ENCODE measurements around the gene NKX3-2. TPM values are rescaled to one million over a fixed set of nuclear protein-coding genes. Genes with fewer than 3 reads are reported as not detected.

Gene NKX3-2
- total and polyA plus RNA-seq, 2 of the 4 experiments (the other 2 are of a cell fraction), result 0.05 TPM; not detected in 1

DNA sequence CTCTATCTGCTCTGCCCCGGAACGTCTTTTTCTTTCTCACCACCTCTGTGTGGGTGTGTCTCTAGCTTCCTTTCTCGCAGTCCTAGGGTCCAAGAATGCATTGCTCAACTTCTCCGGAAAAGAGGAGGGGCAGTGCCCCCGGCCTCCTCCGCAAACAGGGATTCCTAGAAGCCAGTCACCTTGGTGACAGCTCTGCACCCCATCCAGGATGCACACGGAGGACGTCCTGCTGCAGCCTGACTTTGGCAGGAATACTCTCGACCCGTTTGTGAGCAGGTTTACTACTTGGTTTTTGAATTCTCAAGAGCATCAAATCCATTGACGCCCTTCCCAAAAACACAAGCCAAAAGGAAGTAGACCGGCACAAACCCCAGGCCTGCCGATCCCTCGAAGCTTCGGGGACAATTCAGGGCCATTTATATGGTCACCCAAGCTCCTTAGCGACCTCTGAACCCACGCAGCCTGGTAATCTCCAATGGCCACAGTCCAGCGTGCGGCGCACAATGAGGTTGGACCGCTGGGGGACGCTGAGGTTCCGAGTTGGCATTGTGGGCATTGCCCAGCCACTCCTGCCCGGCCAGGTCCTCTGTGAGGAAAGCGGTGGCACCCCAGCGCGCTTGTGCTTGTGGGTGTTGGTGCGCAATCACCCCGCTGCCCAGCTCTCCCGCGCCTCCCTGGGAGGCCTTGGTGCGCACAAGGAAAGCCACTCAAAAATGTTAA, 9.8 kb downstream of the NKX3-2 start:
- intact Hi-C loops (cut with micrococcal nuclease), result no loop called here
- Histone ChIP-seq H2AK5ac (ENCODE audit: low read depth, low read length) (no peak overlapping the region), H2BK20ac (ENCODE audit: low read depth, low read length) (no peak overlapping the region), H2AK9ac (replicated peaks; ENCODE audit: low read depth, low read length, poor library complexity) (no peak overlapping the region), H2BK15ac (ENCODE audit: low read depth, low read length) (no peak overlapping the region), H2AFZ (replicated peaks; ENCODE audit: low read length, poor library complexity) (no peak overlapping the region), H4K5ac (ENCODE audit: low read depth, low read length) (no peak overlapping the region), H3K9me3 (ENCODE audit: control insufficient read depth, insufficient read depth, low read length) (peaks cover 13% of the 10 kb centered on the region), H3K4ac (ENCODE audit: low read depth, low read length) (no peak overlapping the region), H3K4me3 (ENCODE audit: insufficient read depth, low read depth, low read length) (no peak overlapping the region), H4K20me1 (ENCODE audit: insufficient read depth, low read length) (no peaks in the 10 kb centered on the region; the same call in 1 of the 2 replicates), H3K4me1 (ENCODE audit: control insufficient read depth, insufficient read depth, low read length) (no peaks in the 10 kb centered on the region), H2BK120ac (ENCODE audit: low read depth, low read length) (no peak overlapping the region), H3K79me1 (ENCODE audit: low read depth in 1 of 2, low read length in 2 of 2) (no peaks in the 10 kb centered on the region), H3K18ac (ENCODE audit: low read depth, low read length) (no peak overlapping the region), H3K56ac (ENCODE audit: extremely low read depth, insufficient read depth, low read length) (no peak overlapping the region), H3K27ac (ENCODE audit: insufficient read depth, low read length) (no peak overlapping the region), H3K4me2 (ENCODE audit: low read depth, low read length) (no peak overlapping the region), H3K23ac (ENCODE audit: low read depth, low read length) (no peak overlapping the region; the same call in 1 of the 2 replicates), H3K36me3 (ENCODE audit: control insufficient read depth, insufficient read depth, low read length) (no peaks in the 10 kb centered on the region), H4K8ac (ENCODE audit: low read depth in 2 of 2, low read length in 2 of 2) (no peak overlapping the region), H3K14ac (replicated peaks; ENCODE audit: low read depth, low read length) (no peak overlapping the region), H4K91ac (ENCODE audit: insufficient read depth, low read depth, low read length) (no peak overlapping the region), H3K9me1 (ENCODE audit: insufficient read depth, low read length) (no peaks in the 10 kb centered on the region), H3K9ac (ENCODE audit: low read depth, low read length) (no peak overlapping the region), H3K27me3 (ENCODE audit: control insufficient read depth, insufficient read depth, low read length) (peaks cover 96% of the 10 kb centered on the region), H2BK5ac (ENCODE audit: low read depth, low read length, poor library complexity, severe bottlenecking) (no peak overlapping the region)
- POLR2A ChIA-PET (ENCODE audit: unreplicated experiment), result no interaction called here
- no peak for TF ChIP-seq FOS (IDR thresholded peaks at IDR 0.05; ENCODE audit: low read depth, low read length)
- TF ChIP-seq MAZ (IDR thresholded peaks at IDR 0.05; ENCODE audit: borderline replicate concordance, low read depth, low read length), result no peak
- TF ChIP-seq NFE2L2 (IDR thresholded peaks at IDR 0.05; ENCODE audit: low read depth, low read length), result no peak
- TF ChIP-seq RCOR1 (IDR thresholded peaks at IDR 0.05; ENCODE audit: insufficient replicate concordance, low read length), result no peak
- no peak for TF ChIP-seq USF2 (IDR thresholded peaks at IDR 0.05; ENCODE audit: low read depth, low read length)
- no peak for TF ChIP-seq RFX5 (IDR thresholded peaks at IDR 0.05; ENCODE audit: low read depth, low read length)
- no peak for TF ChIP-seq POLR2A (IDR thresholded peaks at IDR 0.05; ENCODE audit: low read depth, low read length)
- no peak for TF ChIP-seq MAFK (IDR thresholded peaks at IDR 0.05; ENCODE audit: low read depth, low read length)
- no peak for TF ChIP-seq MXI1 (IDR thresholded peaks at IDR 0.05; ENCODE audit: borderline replicate concordance, low read depth, low read length)
- no peak for TF ChIP-seq CEBPB (IDR thresholded peaks at IDR 0.05; ENCODE audit: low read depth, low read length)
- TF ChIP-seq, protein P1, sequence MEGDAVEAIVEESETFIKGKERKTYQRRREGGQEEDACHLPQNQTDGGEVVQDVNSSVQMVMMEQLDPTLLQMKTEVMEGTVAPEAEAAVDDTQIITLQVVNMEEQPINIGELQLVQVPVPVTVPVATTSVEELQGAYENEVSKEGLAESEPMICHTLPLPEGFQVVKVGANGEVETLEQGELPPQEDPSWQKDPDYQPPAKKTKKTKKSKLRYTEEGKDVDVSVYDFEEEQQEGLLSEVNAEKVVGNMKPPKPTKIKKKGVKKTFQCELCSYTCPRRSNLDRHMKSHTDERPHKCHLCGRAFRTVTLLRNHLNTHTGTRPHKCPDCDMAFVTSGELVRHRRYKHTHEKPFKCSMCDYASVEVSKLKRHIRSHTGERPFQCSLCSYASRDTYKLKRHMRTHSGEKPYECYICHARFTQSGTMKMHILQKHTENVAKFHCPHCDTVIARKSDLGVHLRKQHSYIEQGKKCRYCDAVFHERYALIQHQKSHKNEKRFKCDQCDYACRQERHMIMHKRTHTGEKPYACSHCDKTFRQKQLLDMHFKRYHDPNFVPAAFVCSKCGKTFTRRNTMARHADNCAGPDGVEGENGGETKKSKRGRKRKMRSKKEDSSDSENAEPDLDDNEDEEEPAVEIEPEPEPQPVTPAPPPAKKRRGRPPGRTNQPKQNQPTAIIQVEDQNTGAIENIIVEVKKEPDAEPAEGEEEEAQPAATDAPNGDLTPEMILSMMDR (conservative IDR thresholded peaks at IDR 0.05; ENCODE audit: low read depth, low read length), result no peak
- no peak for TF ChIP-seq RAD21 (IDR thresholded peaks at IDR 0.05; ENCODE audit: low read length)
- TF ChIP-seq SMC3 (IDR thresholded peaks at IDR 0.05; ENCODE audit: low read depth, low read length), result no peak
- TF ChIP-seq, protein P2, sequence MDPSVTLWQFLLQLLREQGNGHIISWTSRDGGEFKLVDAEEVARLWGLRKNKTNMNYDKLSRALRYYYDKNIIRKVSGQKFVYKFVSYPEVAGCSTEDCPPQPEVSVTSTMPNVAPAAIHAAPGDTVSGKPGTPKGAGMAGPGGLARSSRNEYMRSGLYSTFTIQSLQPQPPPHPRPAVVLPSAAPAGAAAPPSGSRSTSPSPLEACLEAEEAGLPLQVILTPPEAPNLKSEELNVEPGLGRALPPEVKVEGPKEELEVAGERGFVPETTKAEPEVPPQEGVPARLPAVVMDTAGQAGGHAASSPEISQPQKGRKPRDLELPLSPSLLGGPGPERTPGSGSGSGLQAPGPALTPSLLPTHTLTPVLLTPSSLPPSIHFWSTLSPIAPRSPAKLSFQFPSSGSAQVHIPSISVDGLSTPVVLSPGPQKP (IDR thresholded peaks at IDR 0.05; ENCODE audit: borderline replicate concordance, low read depth, low read length), result no peak
- TF ChIP-seq BHLHE40 (IDR thresholded peaks at IDR 0.05; ENCODE audit: low read depth, low read length), result no peak
- TF ChIP-seq CHD1 (IDR thresholded peaks at IDR 0.05; ENCODE audit: low read depth, low read length), result no peak
- ATAC-seq (ENCODE audit: low read depth), result no peak
- in situ Hi-C loops (cut with MboI; ENCODE audit: low sequenced_read_pairs), result no loop called here
- CTCF ChIA-PET, result interaction anchor here (0.7 kb wide), 1 partner anchor 1639 kb away, joined by 4 read pairs; no protein-coding TSS in a partner anchor
- dilution Hi-C loops (cut with HindIII; ENCODE audit: low sequenced_read_pairs, unreplicated experiment), result no loop called here
- no TSS peak for BruUV-seq (replicated peaks)
- WGBS, 2 experiments (ENCODE audit: extremely low coverage in 2 of 2, insufficient read length in 1 of 2), result 2% methylated on average over 12 of the region's 32 CpGs; no CpG with 5 or more reads in 1 of the 2 experiments
- no peak for DNase-seq
